Esophagus squamous epithelium (tissue), 4 donors: Measurements from ENCODE around the gene IGDCC3.

Source experiments
- CTCF ChIP-seq, 6 experiments: fragments of 450-650 bp in 4 of 6; fragments of 200-600 bp in 2 of 6; sonication (generic) in 2 of 6; IDR thresholded peaks; one replicate each; pipeline ENCODE4 v1.5.1; 2016 to 2019; ENCODE audit warnings: antibody characterized with exemption in 6 of 6, mild to moderate bottlenecking in 4 of 6, moderate library complexity in 4 of 6
- POLR2A ChIP-seq, 4 donors: fragments of 450-650 bp; IDR thresholded peaks; one replicate each; pipeline ENCODE4 v1.6.1; 2017; ENCODE audit warnings: antibody characterized with exemption in 4 of 4, mild to moderate bottlenecking in 4 of 4, moderate library complexity in 3 of 4

- TF ChIP-seq CTCF (IDR thresholded peaks at IDR 0.05) (no peak), POLR2A (IDR thresholded peaks at IDR 0.05) (no peak)
These were observed 67.9 kb downstream of the IGDCC3 start for GRCh38 chr15:65309882-65310418.
